Vagina (tissue), 2 donors: ENCODE results near the gene WARS2. TPM values are rescaled to one million over a fixed set of nuclear protein-coding genes. Genes with fewer than 3 reads are reported as not detected.

Experiments
- DNase-seq, 2 donors: peaks; one replicate each; pipeline ENCODE4 v3.0.0-alpha.2; 2017; ENCODE audit errors: extremely low spot score in 2 of 2
- H3K27ac ChIP-seq: fragments of 200-600 bp; sonication (generic); one replicate; pipeline ENCODE4 v1.5.1; 2019
- H3K27me3 ChIP-seq: fragments of 200-600 bp; sonication (generic); one replicate; pipeline ENCODE4 v1.5.1; 2019
- H3K36me3 ChIP-seq, 2 donors: fragments of 200-600 bp; sonication (generic); one replicate each; pipeline ENCODE4 v1.5.1; 2017 to 2019
- H3K4me1 ChIP-seq: fragments of 200-600 bp; sonication (generic); one replicate; pipeline ENCODE4 v1.5.1; 2019
- H3K4me3 ChIP-seq, 2 donors: fragments of 200-600 bp; sonication (generic); 1 replicate in 1 of 2; 2 replicates in 1 of 2; pipeline ENCODE4 v1.5.1; 2016 to 2019
- H3K9me3 ChIP-seq: fragments of 200-600 bp; sonication (generic); one replicate; pipeline ENCODE4 v1.5.1; 2019
- CTCF ChIP-seq, 3 experiments: fragments of 450-650 bp in 2 of 3; fragments of 200-600 bp in 1 of 3; sonication (generic) in 1 of 3; IDR thresholded peaks; one replicate each; pipeline ENCODE4 v1.5.1; 2017 to 2019; ENCODE audit warnings: antibody characterized with exemption in 3 of 3, mild to moderate bottlenecking in 2 of 3, moderate library complexity in 2 of 3
- POLR2A ChIP-seq, 2 donors: fragments of 450-650 bp; IDR thresholded peaks; one replicate each; pipeline ENCODE4 v1.6.1; 2017; ENCODE audit warnings: antibody characterized with exemption in 2 of 2, mild to moderate bottlenecking in 2 of 2, moderate library complexity in 2 of 2
- POLR2AphosphoS5 ChIP-seq, 2 donors: sonication (generic); formaldehyde crosslinking; IDR thresholded peaks; one replicate each; pipeline ENCODE4 v1.9.0; 2017; ENCODE audit warnings: antibody characterized with exemption in 2 of 2, mild to moderate bottlenecking in 2 of 2, low read depth in 1 of 2; ENCODE audit not compliant: insufficient read depth in 1 of 2
- intact Hi-C: fragments of 100-400 bp; cut with DNase I; formaldehyde crosslinking; loops from one replicate; pipeline ENCODE4 v1.15.1; 2023
- total RNA-seq: library from RNA; depleted of rRNA; stranded (reverse); fragments of >200 nt; gene quantifications from one replicate; pipeline ENCODE4 v1.2.3, GENCODE V29; 2016

The WARS2 gene
- total RNA-seq, 1 donor from 2014 or later = 8.3 TPM

GRCh38 chr1:119009312-119009655 lies 131.2 kb downstream of the WARS2 start:
- Histone ChIP-seq H3K4me3 (no peak overlapping the region), H3K4me1 (peaks cover 27% of the 10 kb centered on the region), H3K27me3 (peaks cover 8% of the 10 kb centered on the region), H3K27ac (no peak overlapping the region), H3K36me3 (no peaks in the 10 kb centered on the region), H3K9me3 (no peaks in the 10 kb centered on the region)
- DNase-seq = no peak
- TF ChIP-seq CTCF (IDR thresholded peaks at IDR 0.05) = no peak
- no peak for TF ChIP-seq POLR2AphosphoS5 (IDR thresholded peaks at IDR 0.05; ENCODE audit: insufficient read depth in 1 of 2, low read depth in 1 of 2)
- no peak for TF ChIP-seq POLR2A (IDR thresholded peaks at IDR 0.05)
- intact Hi-C loops = no loop called here

GRCh38 chr1:119008483-119009311 lies 131.8 kb downstream of the WARS2 start:
- peak; percentile 8 to 46 (median 44) for TF ChIP-seq CTCF (IDR thresholded peaks at IDR 0.05)
- no peak for TF ChIP-seq POLR2AphosphoS5 (IDR thresholded peaks at IDR 0.05; ENCODE audit: insufficient read depth in 1 of 2, low read depth in 1 of 2)
- no peak for TF ChIP-seq POLR2A (IDR thresholded peaks at IDR 0.05)
- H3K27ac ChIP-seq = no peak overlapping the region
- peaks cover 27% of the 10 kb centered on the region for H3K4me1 ChIP-seq
- peaks cover 8% of the 10 kb centered on the region for H3K27me3 ChIP-seq
- peak overlapping the region; percentile 30 to 38 for H3K4me3 ChIP-seq
- intact Hi-C loops = no loop called here
- H3K9me3 ChIP-seq = no peaks in the 10 kb centered on the region
- no peaks in the 10 kb centered on the region for H3K36me3 ChIP-seq
- DNase-seq = peak in 1 of 2 donors; percentile 77

GRCh38 chr1:119007670-119008482 lies 132.6 kb downstream of the WARS2 start:
- no peak overlapping the region for H3K27ac ChIP-seq
- no peak for TF ChIP-seq POLR2AphosphoS5 (IDR thresholded peaks at IDR 0.05; ENCODE audit: insufficient read depth in 1 of 2, low read depth in 1 of 2)
- TF ChIP-seq POLR2A (IDR thresholded peaks at IDR 0.05) = no peak
- no peak for TF ChIP-seq CTCF (IDR thresholded peaks at IDR 0.05)
- no peaks in the 10 kb centered on the region for H3K36me3 ChIP-seq
- H3K9me3 ChIP-seq = no peaks in the 10 kb centered on the region
- peaks cover 8% of the 10 kb centered on the region for H3K27me3 ChIP-seq
- intact Hi-C loops = no loop called here
- peak overlapping the region; percentile 30 to 38 for H3K4me3 ChIP-seq
- H3K4me1 ChIP-seq = peaks cover 27% of the 10 kb centered on the region
- peak in 1 of 2 donors; percentile 77 for DNase-seq

- peaks cover 8% of the 10 kb centered on the region for H3K27me3 ChIP-seq
- peak in 1 of 2 donors; percentile 78 for DNase-seq
- peaks cover 27% of the 10 kb centered on the region for H3K4me1 ChIP-seq
- no peak overlapping the region for H3K4me3 ChIP-seq
- H3K27ac ChIP-seq = no peak overlapping the region
- no peaks in the 10 kb centered on the region for H3K9me3 ChIP-seq
- intact Hi-C loops = no loop called here
- no peaks in the 10 kb centered on the region for H3K36me3 ChIP-seq
- TF ChIP-seq POLR2AphosphoS5 (IDR thresholded peaks at IDR 0.05; ENCODE audit: insufficient read depth in 1 of 2, low read depth in 1 of 2) (no peak), POLR2A (IDR thresholded peaks at IDR 0.05) (no peak), CTCF (IDR thresholded peaks at IDR 0.05) (no peak)
These were observed 133.1 kb downstream of the WARS2 start for GRCh38 chr1:119007339-119007669.
